ENCODE measurements around the gene SPDYE3. TPM values are rescaled to one million over a fixed set of nuclear protein-coding genes. Genes with fewer than 3 reads are reported as not detected.
"Not testable (repeated sequence)": the region's sequence is repeated elsewhere in the genome, so short reads cannot be mapped to it uniquely, and the experiment has no call there.

The SPDYE3 gene, protein sequence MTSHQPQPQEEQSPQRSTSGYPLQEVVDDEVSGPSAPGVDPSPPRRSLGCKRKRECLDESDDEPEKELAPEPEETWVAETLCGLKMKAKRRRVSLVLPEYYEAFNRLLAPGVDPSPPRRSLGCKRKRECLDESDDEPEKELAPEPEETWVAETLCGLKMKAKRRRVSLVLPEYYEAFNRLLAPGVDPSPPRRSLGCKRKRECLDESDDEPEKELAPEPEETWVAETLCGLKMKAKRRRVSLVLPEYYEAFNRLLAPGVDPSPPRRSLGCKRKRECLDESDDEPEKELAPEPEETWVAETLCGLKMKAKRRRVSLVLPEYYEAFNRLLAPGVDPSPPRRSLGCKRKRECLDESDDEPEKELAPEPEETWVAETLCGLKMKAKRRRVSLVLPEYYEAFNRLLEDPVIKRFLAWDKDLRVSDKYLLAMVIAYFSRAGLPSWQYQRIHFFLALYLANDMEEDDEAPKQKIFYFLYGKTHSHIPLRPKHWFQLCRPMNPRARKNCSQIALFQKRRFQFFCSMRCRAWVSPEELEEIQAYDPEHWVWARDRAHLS
- polyA plus RNA-seq = 10 to 100 TPM in 1 of 3 donors, 1 to 10 TPM in 2; 6.8 to 11.1 (median 7.6) TPM

DNA sequence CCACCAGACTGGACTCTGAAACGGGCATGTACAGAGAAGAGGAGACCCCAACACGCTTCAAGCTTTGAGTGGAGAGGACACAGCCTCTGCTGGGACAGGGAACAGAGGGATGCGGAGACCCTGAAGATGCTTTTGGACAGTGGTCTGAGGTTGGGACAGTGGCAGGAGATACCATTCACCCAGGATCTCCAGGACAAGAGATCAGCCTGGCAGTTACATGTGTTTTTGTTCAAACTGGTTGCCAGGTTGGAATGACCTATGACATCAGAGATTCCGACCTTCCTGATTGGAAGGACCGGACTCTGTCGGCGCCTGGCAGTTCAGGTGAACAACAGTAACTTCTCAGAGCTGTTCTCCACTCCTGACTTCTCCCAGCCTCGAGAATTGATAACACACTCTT lies at the start of gene SPDYE3:
Gene SPDYE3 (plus strand): TSS at position 301 of the 400 bp plus-strand sequence. CDS start 184 bp downstream, outside the sequence.
- H3K36me3 Mint-ChIP-seq; H3K27ac Mint-ChIP-seq; H3K4me1 Mint-ChIP-seq; H3K4me3 Mint-ChIP-seq; H3K9me3 Mint-ChIP-seq; DNase-seq; H3K27me3 Mint-ChIP-seq (ENCODE audit: low read depth in 3 of 3): not testable (repeated sequence)

DNA sequence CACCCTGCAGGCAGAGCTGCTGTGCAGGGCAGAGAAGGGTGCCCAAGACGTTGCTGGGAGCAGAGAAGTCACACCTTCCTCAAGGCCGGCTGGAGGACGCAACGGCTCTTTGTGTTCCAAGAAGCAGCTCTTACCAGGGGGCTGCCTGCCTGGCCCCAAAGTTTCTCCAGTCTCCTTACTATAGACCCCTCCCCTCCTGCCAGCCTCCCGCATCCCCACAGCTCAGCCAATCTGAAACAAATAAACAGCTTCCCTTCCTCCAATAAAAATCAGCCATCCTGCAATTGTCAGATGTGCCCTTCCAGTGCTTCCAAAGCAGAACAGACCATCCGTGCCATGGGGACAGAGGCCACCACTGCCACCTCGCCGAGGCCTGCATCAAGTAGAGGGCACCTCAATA lies 47.5 kb upstream of the SPDYE3 start:
- H3K27ac Mint-ChIP-seq; H3K9me3 Mint-ChIP-seq; DNase-seq; H3K27me3 Mint-ChIP-seq (ENCODE audit: low read depth in 3 of 3); H3K4me3 Mint-ChIP-seq; H3K36me3 Mint-ChIP-seq; H3K4me1 Mint-ChIP-seq: not testable (repeated sequence)

DNA sequence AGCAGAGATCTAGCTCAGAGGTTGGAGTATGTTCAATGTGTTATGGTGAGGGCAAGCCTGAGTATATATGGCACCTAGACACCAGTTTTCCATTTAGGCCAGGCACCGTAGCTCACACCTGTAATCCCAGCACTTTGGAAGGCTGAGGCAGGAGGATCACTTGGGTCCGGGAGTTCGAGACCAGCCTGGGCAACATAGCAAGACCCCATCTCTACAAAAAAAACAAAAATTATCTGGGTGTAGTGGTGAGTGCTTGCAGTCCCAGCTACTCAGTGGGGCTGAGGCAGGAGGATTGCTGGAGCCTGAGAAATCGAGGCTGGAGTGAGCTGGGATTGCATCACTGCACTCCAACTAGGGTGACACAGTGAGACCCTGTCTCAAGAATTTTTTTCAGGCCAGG lies 44.6 kb upstream of the SPDYE3 start:
- H3K27me3 Mint-ChIP-seq (ENCODE audit: low read depth in 3 of 3); H3K36me3 Mint-ChIP-seq; H3K4me1 Mint-ChIP-seq; DNase-seq; H3K4me3 Mint-ChIP-seq; H3K9me3 Mint-ChIP-seq; H3K27ac Mint-ChIP-seq: not testable (repeated sequence)

DNA sequence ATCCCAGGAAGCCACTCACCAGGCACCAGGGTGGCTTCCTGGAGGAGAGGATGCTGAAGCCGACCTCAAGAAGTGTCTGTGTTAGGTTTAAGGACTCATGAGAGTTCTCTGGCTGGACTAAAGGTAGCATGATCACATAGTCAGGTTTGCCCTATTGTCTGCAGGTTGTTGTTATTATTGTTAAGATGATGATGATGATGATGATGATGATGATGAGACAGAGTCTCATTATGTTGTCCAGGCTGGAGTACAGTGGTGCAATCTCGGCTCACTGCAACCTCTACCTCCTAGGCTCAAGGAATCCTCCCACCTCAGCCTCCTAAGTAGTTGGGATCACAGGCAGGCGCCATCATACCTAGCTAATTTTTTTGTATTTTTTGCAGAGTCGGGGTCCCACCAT lies 43.3 kb upstream of the SPDYE3 start:
- DNase-seq; H3K36me3 Mint-ChIP-seq; H3K4me1 Mint-ChIP-seq; H3K4me3 Mint-ChIP-seq; H3K27me3 Mint-ChIP-seq (ENCODE audit: low read depth in 3 of 3); H3K9me3 Mint-ChIP-seq: not testable (repeated sequence)
- H3K27ac Mint-ChIP-seq = peak overlapping the region in 1 of 6 donors; percentile 25

DNA sequence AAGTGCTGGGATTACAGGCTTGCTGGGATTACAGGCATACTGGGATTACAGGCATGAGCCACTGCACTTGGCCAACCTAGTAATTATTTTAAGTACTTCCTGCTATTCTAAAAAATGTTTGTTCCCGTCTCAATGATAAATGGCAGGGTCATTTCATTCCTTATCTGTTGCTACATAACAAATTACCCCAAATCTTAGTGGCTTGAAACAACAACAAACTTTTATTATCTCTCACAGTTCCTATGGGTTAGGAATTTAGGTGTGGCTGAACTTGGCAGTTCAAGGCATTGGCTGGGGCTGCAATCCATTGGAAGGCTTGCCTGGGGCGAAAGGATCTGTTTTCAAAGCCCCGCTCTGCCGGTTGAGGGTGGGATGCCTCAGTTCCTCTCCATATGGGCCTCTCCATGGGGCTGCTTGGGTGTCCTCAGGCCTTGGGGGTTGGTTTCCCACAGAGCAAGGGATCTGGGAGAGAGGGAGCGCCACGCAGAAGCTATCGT lies 42.8 kb upstream of the SPDYE3 start:
- DNase-seq; H3K36me3 Mint-ChIP-seq; H3K27me3 Mint-ChIP-seq (ENCODE audit: low read depth in 3 of 3); H3K9me3 Mint-ChIP-seq; H3K4me3 Mint-ChIP-seq: not testable (repeated sequence)
- peak overlapping the region in 1 of 6 donors; percentile 26 for H3K27ac Mint-ChIP-seq
- peaks cover 6 to 13% of the 10 kb centered on the region in 2 donors for H3K4me1 Mint-ChIP-seq

DNA sequence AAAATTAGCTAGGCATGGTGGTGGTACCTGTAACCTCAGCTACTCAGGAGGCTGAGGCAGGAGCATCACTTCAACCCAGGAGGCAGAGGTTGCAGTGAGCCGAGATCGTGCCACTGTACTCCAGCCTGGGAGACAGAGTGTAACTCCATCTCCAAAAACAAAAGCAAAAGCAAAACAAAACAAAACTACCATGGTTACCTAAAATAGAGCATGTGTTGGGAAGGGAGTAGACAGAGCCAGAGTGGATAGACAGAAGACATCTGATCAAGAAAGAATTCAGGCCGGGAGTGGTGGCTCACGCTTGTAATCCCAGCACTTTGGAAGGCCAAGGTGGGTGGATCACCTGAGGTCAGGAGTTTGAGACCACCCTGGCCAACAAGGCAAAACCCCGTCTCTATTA lies 41.7 kb upstream of the SPDYE3 start:
- not testable (repeated sequence) for H3K36me3 Mint-ChIP-seq; H3K9me3 Mint-ChIP-seq; H3K4me3 Mint-ChIP-seq; DNase-seq; H3K27me3 Mint-ChIP-seq (ENCODE audit: low read depth in 3 of 3)
- Mint-ChIP-seq H3K4me1 (peaks cover 11 to 17% of the 10 kb centered on the region in 2 donors), H3K27ac (peak overlapping the region in 1 of 6 donors; percentile 43)

DNA sequence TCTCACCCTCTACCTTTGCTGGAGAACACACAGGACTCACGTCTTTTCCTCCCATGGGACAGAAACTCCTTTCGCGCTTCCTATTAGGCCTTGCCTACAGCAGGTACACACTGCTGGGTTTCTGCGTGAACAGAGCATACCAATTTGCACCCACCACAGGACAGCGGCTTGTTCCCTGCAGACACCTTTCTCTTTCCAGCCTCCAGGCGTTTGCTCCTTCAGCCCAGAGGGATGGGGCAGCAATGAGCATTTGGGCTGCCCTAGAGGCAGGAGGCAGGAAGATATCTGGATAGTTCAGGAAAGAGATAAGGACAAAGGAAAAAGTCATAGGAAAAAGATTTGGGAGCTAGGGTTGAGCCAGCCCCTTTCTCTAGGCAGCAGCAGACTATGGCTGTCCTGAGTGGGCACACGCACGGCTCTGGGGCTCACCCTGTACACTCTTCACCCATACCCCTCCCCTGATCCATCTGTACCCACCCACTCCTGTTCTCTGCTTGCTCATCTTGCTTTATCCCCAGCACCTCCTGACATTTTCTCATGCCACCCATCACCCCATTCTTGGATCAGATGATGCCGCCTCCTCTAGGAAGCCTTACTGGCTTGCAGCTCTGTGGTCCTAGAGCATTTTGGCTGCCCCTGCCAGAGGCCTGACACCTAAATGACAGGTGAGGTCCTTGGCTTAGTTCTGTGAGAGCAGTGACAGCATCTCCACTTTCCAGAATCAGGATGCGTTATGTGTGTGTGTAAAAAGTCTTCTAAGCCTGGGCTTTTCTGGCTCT lies 40.7 kb upstream of the SPDYE3 start:
- H3K36me3 Mint-ChIP-seq = peaks cover 0 to 4% (median 0%) of the 10 kb centered on the region in 3 donors
- H3K4me1 Mint-ChIP-seq = peaks cover 15 to 21% of the 10 kb centered on the region in 2 donors
- H3K27me3 Mint-ChIP-seq (ENCODE audit: low read depth in 3 of 3) = peaks cover 0 to 11% (median 3%) of the 10 kb centered on the region in 3 donors
- H3K27ac Mint-ChIP-seq = peak overlapping the region in 1 of 6 donors; percentile 46
- no peaks in the 10 kb centered on the region for H3K9me3 Mint-ChIP-seq
- no peak for DNase-seq
- no peak overlapping the region for H3K4me3 Mint-ChIP-seq

DNA sequence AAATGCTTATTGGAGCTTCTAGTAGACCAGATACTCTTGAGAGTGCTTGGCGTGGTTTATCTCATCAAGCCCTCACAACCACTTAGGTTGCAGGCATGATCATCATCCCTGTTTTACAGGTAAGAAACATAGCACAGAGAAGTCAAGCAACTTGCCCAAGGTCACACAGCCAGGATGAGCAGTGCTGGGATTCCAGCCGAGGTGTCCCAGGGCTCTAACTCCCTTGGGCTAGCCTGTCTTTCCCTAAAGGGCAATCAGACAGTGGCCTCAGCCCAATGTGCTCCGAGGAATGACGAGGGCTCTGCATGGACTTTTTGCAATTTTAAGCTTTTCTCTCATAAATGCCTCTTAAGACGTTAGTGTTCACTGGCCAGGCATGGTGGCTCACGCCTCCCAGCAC lies 39.9 kb upstream of the SPDYE3 start:
- Mint-ChIP-seq H3K27ac (no peak overlapping the region), H3K4me1 (peaks cover 15 to 22% of the 10 kb centered on the region in 2 donors), H3K9me3 (no peaks in the 10 kb centered on the region), H3K4me3 (no peak overlapping the region), H3K36me3 (no peaks in the 10 kb centered on the region), H3K27me3 (ENCODE audit: low read depth in 3 of 3) (peaks cover 0 to 12% (median 3%) of the 10 kb centered on the region in 3 donors)
- no peak for DNase-seq

DNA sequence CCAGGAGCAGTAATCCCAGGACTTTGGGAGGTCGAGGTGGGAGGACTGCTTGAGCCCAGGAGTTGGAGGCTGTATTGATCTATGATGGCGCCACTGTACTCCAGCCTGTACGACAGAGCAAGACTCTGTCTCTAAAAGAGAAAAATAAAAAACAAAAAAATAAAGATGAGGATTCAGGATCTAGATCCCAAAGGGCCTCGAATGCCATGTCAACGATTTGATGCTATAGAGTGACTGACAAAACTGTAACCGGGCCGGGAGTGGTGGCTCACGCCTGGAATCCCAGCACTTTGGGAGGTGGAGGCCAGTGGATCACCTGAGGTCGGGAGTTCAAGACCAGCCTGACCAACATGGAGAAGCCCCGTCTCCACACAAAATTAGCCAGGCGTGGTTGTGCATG lies 38.6 kb upstream of the SPDYE3 start:
- H3K36me3 Mint-ChIP-seq, H3K9me3 Mint-ChIP-seq, H3K27ac Mint-ChIP-seq, DNase-seq: not testable (repeated sequence)
- Mint-ChIP-seq H3K27me3 (ENCODE audit: low read depth in 3 of 3) (peaks cover 0 to 18% (median 3%) of the 10 kb centered on the region in 3 donors), H3K4me3 (peak overlapping the region in 1 of 5 donors; percentile 38), H3K4me1 (peaks cover 15 to 22% of the 10 kb centered on the region in 2 donors)

DNA sequence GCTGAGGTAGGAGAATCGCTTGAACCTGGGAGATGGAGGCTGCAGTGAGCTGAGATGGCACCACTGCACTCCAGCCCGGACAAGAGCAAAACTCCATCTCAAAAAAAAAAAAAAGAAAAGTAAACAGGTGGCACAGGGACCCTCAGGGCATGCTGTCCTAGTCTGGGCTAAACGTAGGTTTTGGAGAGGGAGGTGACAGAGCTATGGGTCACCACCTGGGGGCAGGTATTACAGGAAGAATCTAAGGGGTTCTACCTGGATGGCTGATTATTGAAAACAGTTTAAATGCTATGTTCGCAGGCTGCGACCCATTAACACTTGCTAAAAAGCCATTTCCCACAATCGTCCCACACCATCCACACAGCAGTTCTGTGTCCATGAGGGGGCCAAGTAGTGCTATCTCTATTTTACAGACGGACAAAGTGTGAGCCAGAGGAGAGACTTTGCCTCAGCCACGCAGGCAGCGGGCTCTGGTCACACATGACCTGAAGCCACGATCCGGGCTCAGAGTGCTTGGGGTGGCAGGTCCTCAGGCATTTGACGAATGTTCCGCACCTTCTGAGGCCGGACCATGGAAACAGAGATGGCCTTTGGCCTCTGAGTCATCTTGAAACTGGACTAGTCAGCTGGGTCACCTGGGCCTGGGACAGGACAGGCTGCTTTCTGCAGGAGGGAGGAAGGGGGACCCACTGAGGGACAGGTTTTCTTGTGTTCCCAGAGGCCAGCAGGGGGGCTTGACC lies 38.0 kb upstream of the SPDYE3 start:
- Mint-ChIP-seq H3K4me3 (peak overlapping the region in 2 of 5 donors; percentile 18 to 38), H3K27me3 (ENCODE audit: low read depth in 3 of 3) (peaks cover 0 to 16% (median 3%) of the 10 kb centered on the region in 3 donors), H3K4me1 (peaks cover 15 to 22% of the 10 kb centered on the region in 2 donors)
- H3K9me3 Mint-ChIP-seq, DNase-seq, H3K27ac Mint-ChIP-seq, H3K36me3 Mint-ChIP-seq: not testable (repeated sequence)

DNA sequence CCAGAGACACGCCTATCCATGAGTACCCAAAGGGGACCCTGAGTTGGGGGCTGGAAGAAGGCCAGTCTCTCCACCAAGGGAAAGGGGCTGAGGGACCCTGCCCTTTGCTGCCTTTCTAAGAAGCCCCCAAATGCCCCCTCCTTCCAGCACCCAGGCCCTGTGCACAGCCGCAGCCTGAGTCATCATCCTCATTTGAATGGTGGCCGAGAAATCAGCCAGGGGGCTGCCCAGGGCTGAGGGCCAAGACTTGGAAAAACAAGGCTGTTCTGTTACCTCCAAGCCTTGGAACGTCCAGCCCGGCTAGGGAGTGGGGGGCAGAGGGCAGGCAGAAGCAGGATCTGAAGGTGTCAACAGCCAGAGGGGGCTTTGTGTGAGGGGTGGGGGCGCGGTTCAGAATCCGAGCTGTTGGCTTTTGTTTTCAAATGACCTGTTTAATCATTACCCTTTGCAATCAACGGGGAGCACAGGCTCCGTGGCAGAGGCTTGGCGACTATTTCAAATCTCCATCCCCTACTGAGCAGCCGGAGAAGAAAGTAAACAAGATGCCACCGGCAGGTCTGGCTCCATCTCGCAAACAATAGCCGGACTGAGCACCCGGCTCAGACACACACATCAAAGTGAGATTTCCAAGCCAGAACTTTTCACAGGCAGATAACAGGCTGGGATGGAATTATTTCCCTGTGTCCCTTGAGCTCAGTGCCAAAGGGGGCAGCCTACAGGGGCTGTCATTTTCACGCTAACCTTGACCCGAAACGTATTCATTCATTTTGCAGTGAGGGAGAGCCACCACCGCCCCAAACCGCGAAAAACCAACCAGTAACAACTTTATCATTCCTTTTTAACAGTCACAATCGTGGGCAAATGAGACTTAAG lies 37.2 kb upstream of the SPDYE3 start:
- Mint-ChIP-seq H3K4me3 (peak overlapping the region; percentile 80 to 90 (median 88)), H3K27me3 (ENCODE audit: low read depth in 3 of 3) (peaks cover 0 to 18% (median 3%) of the 10 kb centered on the region in 3 donors), H3K4me1 (peaks cover 15 to 22% of the 10 kb centered on the region in 2 donors), H3K27ac (peak overlapping the region in 5 of 6 donors; percentile 13 to 87 (median 64))
- H3K36me3 Mint-ChIP-seq, H3K9me3 Mint-ChIP-seq, DNase-seq: not testable (repeated sequence)

DNA sequence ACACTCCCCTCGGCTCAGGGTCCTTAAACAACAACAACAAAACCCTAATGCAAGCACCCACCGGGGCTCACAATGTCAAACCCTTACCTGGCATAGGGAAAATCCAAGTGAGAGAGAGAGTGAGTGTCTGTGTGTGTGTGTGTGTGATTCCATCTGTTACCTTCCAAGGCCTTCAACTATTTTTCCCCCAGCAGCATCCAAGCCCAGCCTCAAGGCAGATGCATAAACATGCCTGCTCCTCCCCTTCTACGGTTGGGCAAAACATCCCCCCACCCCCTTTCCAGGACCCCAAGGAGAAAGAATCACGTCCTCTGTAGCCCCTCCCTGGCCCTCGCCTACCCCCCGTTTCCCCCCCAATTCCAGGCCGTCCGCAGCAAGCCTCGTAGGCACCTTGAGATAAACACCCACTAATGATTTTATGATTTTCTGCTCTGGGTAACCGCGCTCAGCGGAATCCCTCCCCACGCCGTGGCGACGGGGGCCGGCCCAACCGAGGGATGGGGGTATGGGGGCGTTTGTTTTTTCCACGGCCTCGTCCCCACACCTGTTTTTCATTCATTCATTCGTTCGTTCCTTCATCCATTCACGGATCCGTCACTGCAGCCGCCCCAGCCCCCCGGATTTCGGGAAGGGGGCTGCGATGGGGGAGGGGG lies 36.4 kb upstream of the SPDYE3 start:
- not testable (repeated sequence) for DNase-seq

More for the DNA sequence above, 36.4 kb upstream of the SPDYE3 start:
- Mint-ChIP-seq H3K27ac (peak overlapping the region; percentile 23 to 87 (median 60)), H3K4me3 (peak overlapping the region; percentile 80 to 90 (median 88)), H3K27me3 (ENCODE audit: low read depth in 3 of 3) (peaks cover 0 to 18% (median 3%) of the 10 kb centered on the region in 3 donors), H3K4me1 (peaks cover 10 to 20% of the 10 kb centered on the region in 2 donors)
- not testable (repeated sequence) for H3K36me3 Mint-ChIP-seq, H3K9me3 Mint-ChIP-seq
